HepG2 (cell line): ENCODE measurements around the gene RAB5A. TPM values are rescaled to one million over a fixed set of nuclear protein-coding genes. Genes with fewer than 3 reads are reported as not detected.

ENCODE experiments used
- SUZ12 ChIP-seq: fragments of 150-350 bp; IDR thresholded peaks from 2 replicates; pipeline ENCODE4 v1.6.1; 2014; ENCODE audit warnings: low read depth, low read length
- ZNF570 ChIP-seq: sonication (generic); formaldehyde crosslinking; IDR thresholded peaks from 2 replicates; pipeline ENCODE4 v1.4.0; 2020; ENCODE audit warnings: mild to moderate bottlenecking, missing genetic modification reagents, borderline replicate concordance
- polyA plus RNA-seq, 8 experiments: library from polyadenylated mRNA; depleted of rRNA in 3 of 8; stranded (reverse) in 7 of 8; unstranded in 1 of 8; fragments of >200 nt; fragmentation: Illumina TruSeq in 4 of 8; extraction: Trizol in 4 of 8; gene quantifications; 2 replicates each; pipeline versions ENCODE4 v1.2.1 to v1.2.3, GENCODE V29; 2011 to 2016; ENCODE audit warnings: low read depth in 4 of 8, missing spikeins in 1 of 8, mixed read lengths in 1 of 8; ENCODE audit not compliant: insufficient read depth in 1 of 8
- total RNA-seq, 5 experiments: library from RNA; depleted of rRNA; stranded (reverse); fragments of >200 nt; fragmentation: Illumina TruSeq; extraction: Trizol; gene quantifications; 2 replicates each; pipeline ENCODE4 v1.2.3, GENCODE V29; 2016; ENCODE audit warnings: low read depth in 1 of 5
- TF ChIP-seq, protein P1 (sequence below): sonication (generic); formaldehyde crosslinking; IDR thresholded peaks from 2 replicates; pipeline ENCODE4 v1.4.0; 2020; ENCODE audit warnings: missing genetic modification reagents
- TF ChIP-seq, protein P2 (sequence below): IDR thresholded peaks from 2 replicates; pipeline ENCODE4 v1.6.1; 2016; ENCODE audit warnings: missing compliant biosample characterization, missing genetic modification reagents, borderline replicate concordance
- TF ChIP-seq, protein P3 (sequence below): sonication (generic); formaldehyde crosslinking; IDR thresholded peaks from 2 replicates; pipeline ENCODE4 v1.4.0; 2020; ENCODE audit warnings: missing genetic modification reagents, borderline replicate concordance
- TF ChIP-seq, protein P4 (sequence below): sonication (generic); formaldehyde crosslinking; IDR thresholded peaks from 2 replicates; pipeline ENCODE4 v1.5.0; 2020; ENCODE audit warnings: missing genetic modification reagents

RAB5A gene
- total and polyA plus RNA-seq, 2 of the 13 experiments (the other 11 are each of a cell fraction or from before 2014, with no cell fraction given) = 16.0 to 27.1 TPM

DNA sequence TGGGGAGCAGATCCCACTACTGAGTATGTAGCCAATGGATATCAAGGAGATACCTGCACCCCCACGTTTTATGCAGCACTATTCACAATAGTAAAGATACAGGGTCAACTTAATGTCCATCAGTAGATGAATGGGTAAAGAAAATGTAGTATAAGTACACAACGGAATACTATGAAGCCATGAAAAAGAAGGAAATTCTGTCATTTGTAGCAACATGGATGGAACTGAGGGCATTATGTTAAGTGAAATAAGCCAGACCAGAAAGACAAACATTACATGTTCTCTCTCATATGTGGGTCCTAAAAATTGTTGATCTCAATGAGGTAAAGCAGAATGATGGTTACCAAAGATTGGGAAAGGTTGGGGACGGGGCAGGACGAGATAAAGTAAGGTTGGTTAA is 50.6 kb downstream of the RAB5A start (continued):
- TF ChIP-seq, protein P1, sequence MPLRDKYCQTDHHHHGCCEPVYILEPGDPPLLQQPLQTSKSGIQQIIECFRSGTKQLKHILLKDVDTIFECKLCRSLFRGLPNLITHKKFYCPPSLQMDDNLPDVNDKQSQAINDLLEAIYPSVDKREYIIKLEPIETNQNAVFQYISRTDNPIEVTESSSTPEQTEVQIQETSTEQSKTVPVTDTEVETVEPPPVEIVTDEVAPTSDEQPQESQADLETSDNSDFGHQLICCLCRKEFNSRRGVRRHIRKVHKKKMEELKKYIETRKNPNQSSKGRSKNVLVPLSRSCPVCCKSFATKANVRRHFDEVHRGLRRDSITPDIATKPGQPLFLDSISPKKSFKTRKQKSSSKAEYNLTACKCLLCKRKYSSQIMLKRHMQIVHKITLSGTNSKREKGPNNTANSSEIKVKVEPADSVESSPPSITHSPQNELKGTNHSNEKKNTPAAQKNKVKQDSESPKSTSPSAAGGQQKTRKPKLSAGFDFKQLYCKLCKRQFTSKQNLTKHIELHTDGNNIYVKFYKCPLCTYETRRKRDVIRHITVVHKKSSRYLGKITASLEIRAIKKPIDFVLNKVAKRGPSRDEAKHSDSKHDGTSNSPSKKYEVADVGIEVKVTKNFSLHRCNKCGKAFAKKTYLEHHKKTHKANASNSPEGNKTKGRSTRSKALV = no peak
- TF ChIP-seq, protein P2, sequence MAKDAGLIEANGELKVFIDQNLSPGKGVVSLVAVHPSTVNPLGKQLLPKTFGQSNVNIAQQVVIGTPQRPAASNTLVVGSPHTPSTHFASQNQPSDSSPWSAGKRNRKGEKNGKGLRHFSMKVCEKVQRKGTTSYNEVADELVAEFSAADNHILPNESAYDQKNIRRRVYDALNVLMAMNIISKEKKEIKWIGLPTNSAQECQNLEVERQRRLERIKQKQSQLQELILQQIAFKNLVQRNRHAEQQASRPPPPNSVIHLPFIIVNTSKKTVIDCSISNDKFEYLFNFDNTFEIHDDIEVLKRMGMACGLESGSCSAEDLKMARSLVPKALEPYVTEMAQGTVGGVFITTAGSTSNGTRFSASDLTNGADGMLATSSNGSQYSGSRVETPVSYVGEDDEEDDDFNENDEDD (CRISPR knock-in tag) = no peak
- TF ChIP-seq ZNF570 (CRISPR knock-in tag) = no peak
- TF ChIP-seq SUZ12 = no peak
- TF ChIP-seq, protein P3, sequence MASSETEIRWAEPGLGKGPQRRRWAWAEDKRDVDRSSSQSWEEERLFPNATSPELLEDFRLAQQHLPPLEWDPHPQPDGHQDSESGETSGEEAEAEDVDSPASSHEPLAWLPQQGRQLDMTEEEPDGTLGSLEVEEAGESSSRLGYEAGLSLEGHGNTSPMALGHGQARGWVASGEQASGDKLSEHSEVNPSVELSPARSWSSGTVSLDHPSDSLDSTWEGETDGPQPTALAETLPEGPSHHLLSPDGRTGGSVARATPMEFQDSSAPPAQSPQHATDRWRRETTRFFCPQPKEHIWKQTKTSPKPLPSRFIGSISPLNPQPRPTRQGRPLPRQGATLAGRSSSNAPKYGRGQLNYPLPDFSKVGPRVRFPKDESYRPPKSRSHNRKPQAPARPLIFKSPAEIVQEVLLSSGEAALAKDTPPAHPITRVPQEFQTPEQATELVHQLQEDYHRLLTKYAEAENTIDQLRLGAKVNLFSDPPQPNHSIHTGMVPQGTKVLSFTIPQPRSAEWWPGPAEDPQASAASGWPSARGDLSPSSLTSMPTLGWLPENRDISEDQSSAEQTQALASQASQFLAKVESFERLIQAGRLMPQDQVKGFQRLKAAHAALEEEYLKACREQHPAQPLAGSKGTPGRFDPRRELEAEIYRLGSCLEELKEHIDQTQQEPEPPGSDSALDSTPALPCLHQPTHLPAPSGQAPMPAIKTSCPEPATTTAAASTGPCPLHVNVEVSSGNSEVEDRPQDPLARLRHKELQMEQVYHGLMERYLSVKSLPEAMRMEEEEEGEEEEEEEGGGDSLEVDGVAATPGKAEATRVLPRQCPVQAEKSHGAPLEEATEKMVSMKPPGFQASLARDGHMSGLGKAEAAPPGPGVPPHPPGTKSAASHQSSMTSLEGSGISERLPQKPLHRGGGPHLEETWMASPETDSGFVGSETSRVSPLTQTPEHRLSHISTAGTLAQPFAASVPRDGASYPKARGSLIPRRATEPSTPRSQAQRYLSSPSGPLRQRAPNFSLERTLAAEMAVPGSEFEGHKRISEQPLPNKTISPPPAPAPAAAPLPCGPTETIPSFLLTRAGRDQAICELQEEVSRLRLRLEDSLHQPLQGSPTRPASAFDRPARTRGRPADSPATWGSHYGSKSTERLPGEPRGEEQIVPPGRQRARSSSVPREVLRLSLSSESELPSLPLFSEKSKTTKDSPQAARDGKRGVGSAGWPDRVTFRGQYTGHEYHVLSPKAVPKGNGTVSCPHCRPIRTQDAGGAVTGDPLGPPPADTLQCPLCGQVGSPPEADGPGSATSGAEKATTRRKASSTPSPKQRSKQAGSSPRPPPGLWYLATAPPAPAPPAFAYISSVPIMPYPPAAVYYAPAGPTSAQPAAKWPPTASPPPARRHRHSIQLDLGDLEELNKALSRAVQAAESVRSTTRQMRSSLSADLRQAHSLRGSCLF (CRISPR knock-in tag) = no peak
- TF ChIP-seq, protein P4, sequence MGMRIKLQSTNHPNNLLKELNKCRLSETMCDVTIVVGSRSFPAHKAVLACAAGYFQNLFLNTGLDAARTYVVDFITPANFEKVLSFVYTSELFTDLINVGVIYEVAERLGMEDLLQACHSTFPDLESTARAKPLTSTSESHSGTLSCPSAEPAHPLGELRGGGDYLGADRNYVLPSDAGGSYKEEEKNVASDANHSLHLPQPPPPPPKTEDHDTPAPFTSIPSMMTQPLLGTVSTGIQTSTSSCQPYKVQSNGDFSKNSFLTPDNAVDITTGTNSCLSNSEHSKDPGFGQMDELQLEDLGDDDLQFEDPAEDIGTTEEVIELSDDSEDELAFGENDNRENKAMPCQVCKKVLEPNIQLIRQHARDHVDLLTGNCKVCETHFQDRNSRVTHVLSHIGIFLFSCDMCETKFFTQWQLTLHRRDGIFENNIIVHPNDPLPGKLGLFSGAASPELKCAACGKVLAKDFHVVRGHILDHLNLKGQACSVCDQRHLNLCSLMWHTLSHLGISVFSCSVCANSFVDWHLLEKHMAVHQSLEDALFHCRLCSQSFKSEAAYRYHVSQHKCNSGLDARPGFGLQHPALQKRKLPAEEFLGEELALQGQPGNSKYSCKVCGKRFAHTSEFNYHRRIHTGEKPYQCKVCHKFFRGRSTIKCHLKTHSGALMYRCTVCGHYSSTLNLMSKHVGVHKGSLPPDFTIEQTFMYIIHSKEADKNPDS (CRISPR knock-in tag) = no peak
